ELR (cell line): Measurements from ENCODE around the gene TTC39B.

ENCODE experiments used
- DNase-seq: peaks from one replicate; pipeline ENCODE4 v3.0.0-alpha.2; 2015; ENCODE audit warnings: low read depth

Gene TTC39B

GRCh38 chr9:15225564-15226126, 81.4 kb downstream of the TTC39B start:
- DNase-seq, result no peak

GRCh38 chr9:15222313-15222712, 84.7 kb downstream of the TTC39B start:
- DNase-seq, result no peak

GRCh38 chr9:15221746-15222145, 85.3 kb downstream of the TTC39B start:
- no peak for DNase-seq

GRCh38 chr9:15220658-15221318, 86.2 kb downstream of the TTC39B start:
- DNase-seq, result peak; percentile 58

GRCh38 chr9:15219546-15219945, 87.5 kb downstream of the TTC39B start:
- no peak for DNase-seq

GRCh38 chr9:15218994-15219393, 88.0 kb downstream of the TTC39B start:
- no peak for DNase-seq

GRCh38 chr9:15213249-15213648, 93.8 kb downstream of the TTC39B start:
- no peak for DNase-seq

- no peak for DNase-seq
Observed at GRCh38 chr9:15211815-15212495, 95.1 kb downstream of the TTC39B start.

GRCh38 chr9:15211160-15211814, 95.7 kb downstream of the TTC39B start:
- peak; percentile 79 for DNase-seq

- peak; percentile 35 for DNase-seq
Observed at GRCh38 chr9:15206903-15207696, 99.9 kb downstream of the TTC39B start.

GRCh38 chr9:15205632-15206420, 101.2 kb downstream of the TTC39B start:
- peak; percentile 25 for DNase-seq

GRCh38 chr9:15203581-15203980, 103.4 kb downstream of the TTC39B start:
- DNase-seq, result no peak

- DNase-seq, result no peak
Observed at GRCh38 chr9:15200111-15200510, 106.9 kb downstream of the TTC39B start.

GRCh38 chr9:15192856-15193255, 114.2 kb downstream of the TTC39B start:
- no peak for DNase-seq

GRCh38 chr9:15191378-15191777, 115.6 kb downstream of the TTC39B start:
- no peak for DNase-seq

GRCh38 chr9:15189481-15189880, 117.5 kb downstream of the TTC39B start:
- no peak for DNase-seq

- DNase-seq, result no peak
Observed at GRCh38 chr9:15187589-15187988, 119.4 kb downstream of the TTC39B start.

GRCh38 chr9:15182730-15183129, 124.3 kb downstream of the TTC39B start:
- no peak for DNase-seq

GRCh38 chr9:15182101-15182551, 124.9 kb downstream of the TTC39B start:
- DNase-seq, result no peak

GRCh38 chr9:15180124-15180523, 126.9 kb downstream of the TTC39B start:
- DNase-seq, result no peak

GRCh38 chr9:15178631-15179030, 128.4 kb downstream of the TTC39B start:
- no peak for DNase-seq
